Fibroblast of skin of left biceps (primary cell): ENCODE results near the gene TIMM29.
"Not testable (repeated sequence)": the region's sequence is repeated elsewhere in the genome, so short reads cannot be mapped to it uniquely, and the experiment has no call there.

ENCODE experiments used
- DNase-seq, 2 experiments: peaks; one replicate each; pipeline ENCODE4 v3.0.0-alpha.2; 2013; ENCODE audit warnings: low read depth in 2 of 2

TIMM29 gene

GRCh38 chr19:10912619-10913018, 16.0 kb upstream of the TIMM29 start:
- DNase-seq, result no peak

- DNase-seq, result no peak
These were observed 14.8 kb upstream of the TIMM29 start for GRCh38 chr19:10913716-10914340.

GRCh38 chr19:10915130-10916091, 13.2 kb upstream of the TIMM29 start:
- DNase-seq, result peak; percentile 55 to 58

- no peak for DNase-seq
These were observed 12.0 kb upstream of the TIMM29 start for GRCh38 chr19:10916602-10917001.

- no peak for DNase-seq
These were observed 10.3 kb upstream of the TIMM29 start for GRCh38 chr19:10918359-10918758.

GRCh38 chr19:10919352-10920287, 9.0 kb upstream of the TIMM29 start:
- DNase-seq, result no peak

- DNase-seq, result no peak
These were observed 8.3 kb upstream of the TIMM29 start for GRCh38 chr19:10920288-10920655.

GRCh38 chr19:10920781-10921180, 7.8 kb upstream of the TIMM29 start:
- no peak for DNase-seq

- no peak for DNase-seq
These were observed 7.3 kb upstream of the TIMM29 start for GRCh38 chr19:10921199-10921909.

- DNase-seq, result no peak
These were observed 6.5 kb upstream of the TIMM29 start for GRCh38 chr19:10921910-10922637.

GRCh38 chr19:10922638-10923014, 6.0 kb upstream of the TIMM29 start:
- DNase-seq, result no peak

GRCh38 chr19:10923260-10924112, 5.1 kb upstream of the TIMM29 start:
- no peak for DNase-seq

- DNase-seq, result no peak
These were observed 4.0 kb upstream of the TIMM29 start for GRCh38 chr19:10924597-10924996.

- DNase-seq, result no peak
These were observed 665 bp upstream of the TIMM29 start for GRCh38 chr19:10927730-10928562.

GRCh38 chr19:10929402-10929794, 787 bp downstream of the TIMM29 start:
- no peak for DNase-seq

- no peak for DNase-seq
These were observed 6.9 kb downstream of the TIMM29 start for GRCh38 chr19:10935371-10936059.

- DNase-seq, result peak; percentile 43 to 46
These were observed 8.1 kb downstream of the TIMM29 start for GRCh38 chr19:10936661-10937084.

GRCh38 chr19:10941649-10942048, 13.0 kb downstream of the TIMM29 start:
- not testable (repeated sequence) for DNase-seq
